ENCODE measurements around the gene ABCA8.
"Not testable (repeated sequence)": the region's sequence is repeated elsewhere in the genome, so short reads cannot be mapped to it uniquely, and the experiment has no call there.

The ABCA8 gene, protein sequence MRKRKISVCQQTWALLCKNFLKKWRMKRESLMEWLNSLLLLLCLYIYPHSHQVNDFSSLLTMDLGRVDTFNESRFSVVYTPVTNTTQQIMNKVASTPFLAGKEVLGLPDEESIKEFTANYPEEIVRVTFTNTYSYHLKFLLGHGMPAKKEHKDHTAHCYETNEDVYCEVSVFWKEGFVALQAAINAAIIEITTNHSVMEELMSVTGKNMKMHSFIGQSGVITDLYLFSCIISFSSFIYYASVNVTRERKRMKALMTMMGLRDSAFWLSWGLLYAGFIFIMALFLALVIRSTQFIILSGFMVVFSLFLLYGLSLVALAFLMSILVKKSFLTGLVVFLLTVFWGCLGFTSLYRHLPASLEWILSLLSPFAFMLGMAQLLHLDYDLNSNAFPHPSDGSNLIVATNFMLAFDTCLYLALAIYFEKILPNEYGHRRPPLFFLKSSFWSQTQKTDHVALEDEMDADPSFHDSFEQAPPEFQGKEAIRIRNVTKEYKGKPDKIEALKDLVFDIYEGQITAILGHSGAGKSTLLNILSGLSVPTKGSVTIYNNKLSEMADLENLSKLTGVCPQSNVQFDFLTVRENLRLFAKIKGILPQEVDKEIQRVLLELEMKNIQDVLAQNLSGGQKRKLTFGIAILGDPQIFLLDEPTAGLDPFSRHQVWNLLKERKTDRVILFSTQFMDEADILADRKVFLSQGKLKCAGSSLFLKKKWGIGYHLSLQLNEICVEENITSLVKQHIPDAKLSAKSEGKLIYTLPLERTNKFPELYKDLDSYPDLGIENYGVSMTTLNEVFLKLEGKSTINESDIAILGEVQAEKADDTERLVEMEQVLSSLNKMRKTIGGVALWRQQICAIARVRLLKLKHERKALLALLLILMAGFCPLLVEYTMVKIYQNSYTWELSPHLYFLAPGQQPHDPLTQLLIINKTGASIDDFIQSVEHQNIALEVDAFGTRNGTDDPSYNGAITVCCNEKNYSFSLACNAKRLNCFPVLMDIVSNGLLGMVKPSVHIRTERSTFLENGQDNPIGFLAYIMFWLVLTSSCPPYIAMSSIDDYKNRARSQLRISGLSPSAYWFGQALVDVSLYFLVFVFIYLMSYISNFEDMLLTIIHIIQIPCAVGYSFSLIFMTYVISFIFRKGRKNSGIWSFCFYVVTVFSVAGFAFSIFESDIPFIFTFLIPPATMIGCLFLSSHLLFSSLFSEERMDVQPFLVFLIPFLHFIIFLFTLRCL (N-terminal part only)

DNA sequence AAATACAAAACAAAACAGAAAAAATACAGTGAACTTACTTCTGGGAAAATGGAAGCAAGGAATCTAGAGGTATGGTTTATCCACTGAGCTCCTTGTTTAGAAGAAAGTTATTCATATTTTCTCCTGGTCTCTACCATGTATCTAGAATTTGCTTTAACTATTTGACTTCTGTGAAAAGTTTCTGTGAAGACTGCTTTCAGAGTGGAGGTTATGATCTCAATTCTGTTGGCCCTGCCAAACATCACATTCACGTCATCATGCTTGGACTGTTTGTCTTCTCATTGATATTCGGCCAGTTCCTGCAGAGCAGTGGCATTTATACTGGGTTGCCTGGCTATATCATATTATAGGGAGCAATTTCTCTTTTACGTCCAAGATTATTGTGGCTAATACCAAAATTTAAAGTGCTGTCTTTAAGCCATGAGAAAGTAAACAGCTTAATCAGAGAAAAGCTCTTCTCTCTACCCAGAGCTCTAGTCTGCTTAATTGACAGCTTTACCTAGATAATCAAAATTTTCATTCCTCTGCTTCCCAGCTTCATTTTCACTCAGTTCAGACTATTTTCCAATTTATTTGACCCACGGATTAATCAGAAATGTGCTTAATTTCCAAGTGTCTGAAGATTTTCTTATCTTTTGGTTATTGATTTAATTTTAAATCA, at the start of gene ABCA8:
ABCA8 (minus strand) TSS at position 212 of the 661 bp plus-strand sequence. CDS start 13,358 bp downstream, outside the sequence.
- DNase-seq: no peak

DNA sequence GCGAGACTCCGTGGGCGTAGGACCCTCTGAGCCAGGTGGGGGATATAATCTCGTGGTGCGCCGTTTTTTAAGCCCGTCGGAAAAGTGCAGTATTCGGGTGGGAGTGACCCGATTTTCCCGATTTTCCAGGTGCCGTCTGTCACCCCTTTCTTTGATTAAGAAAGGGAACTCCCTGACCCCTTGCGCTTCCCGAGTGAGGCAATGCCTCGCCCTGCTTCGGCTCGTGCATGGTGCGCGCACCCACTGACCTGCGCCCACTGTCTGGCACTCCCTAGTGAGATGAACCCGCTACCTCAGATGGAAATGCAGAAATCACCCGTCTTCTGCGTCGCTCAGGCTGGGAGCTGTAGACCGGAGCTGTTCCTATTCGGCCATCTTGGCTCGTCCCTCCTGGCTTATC, 49.6 kb upstream of the ABCA8 start:
- not testable (repeated sequence) for DNase-seq

DNA sequence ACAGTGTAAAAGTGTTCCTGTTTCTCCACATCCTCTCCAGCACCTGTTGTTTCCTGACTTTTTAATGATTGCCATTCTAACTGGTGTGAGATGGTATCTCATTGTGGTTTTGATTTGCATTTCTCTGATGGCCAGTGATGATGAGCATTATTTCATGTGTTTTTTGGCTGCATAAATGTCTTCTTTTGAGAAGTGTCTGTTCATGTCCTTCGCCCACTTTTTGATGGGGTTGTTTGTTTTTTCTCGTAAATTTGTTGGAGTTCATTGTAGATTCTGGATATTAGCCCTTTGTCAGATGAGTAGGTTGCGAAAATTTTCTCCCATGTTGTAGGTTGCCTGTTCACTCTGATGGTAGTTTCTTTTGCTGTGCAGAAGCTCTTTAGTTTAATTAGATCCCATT, 44.6 kb upstream of the ABCA8 start:
- not testable (repeated sequence) for DNase-seq

DNA sequence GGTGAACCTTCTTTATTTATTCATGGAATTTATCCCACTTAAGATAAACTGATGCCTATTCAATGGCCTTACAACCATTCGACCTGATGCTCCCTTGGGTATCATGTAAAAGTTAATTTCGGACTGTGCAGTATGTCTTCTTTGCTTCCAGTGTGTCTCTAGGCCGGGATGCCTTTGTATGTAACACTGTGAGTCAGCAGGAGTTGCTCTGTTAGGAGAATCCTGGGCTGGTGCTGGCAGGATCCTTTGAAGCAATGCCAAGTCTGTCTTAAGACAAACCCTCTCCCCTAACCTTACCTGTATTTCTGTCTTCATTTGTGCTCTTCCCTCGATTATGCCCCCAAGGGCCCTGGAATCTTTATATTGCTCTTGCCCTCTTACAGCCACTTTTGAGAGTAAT, 37.9 kb upstream of the ABCA8 start:
- no peak for DNase-seq

DNA sequence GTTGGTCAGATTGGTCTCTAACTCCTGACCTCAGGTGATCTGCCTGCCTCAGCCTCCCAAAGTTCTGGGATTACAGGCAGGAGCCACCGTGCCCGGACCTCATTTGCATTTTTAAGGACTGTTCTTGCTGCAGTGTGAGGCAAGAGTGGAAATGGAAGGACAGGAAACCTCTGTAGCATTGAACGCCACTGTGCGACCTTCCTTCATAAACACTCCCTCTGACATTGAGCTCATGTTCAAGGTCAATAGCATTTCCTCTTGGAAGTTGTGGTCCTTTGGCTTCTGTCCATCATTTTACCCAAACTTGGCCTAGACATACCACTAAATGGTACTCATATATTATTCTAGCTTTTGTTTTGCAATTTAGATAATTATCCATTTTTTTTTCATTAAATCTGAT, 32.8 kb upstream of the ABCA8 start:
- DNase-seq: no peak

DNA sequence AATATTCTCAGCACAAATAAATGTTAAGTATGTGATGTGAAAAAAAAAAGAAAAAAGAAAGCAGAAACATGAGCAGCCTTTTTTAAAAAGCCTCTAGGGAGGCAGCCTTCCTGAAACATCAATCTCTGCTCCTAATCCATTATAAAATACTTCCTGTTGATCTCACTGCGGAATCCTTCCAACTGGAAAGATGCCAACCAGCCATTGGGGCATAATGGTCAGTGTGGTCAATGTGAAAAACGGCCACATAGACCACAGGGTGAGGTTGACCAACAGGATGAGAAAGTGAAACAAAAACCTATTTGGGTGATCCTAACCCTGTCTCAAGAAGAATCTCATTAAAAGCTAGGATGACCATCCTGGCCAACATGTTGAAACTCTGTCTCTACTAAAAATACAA, 26.1 kb upstream of the ABCA8 start:
- no peak for DNase-seq

DNA sequence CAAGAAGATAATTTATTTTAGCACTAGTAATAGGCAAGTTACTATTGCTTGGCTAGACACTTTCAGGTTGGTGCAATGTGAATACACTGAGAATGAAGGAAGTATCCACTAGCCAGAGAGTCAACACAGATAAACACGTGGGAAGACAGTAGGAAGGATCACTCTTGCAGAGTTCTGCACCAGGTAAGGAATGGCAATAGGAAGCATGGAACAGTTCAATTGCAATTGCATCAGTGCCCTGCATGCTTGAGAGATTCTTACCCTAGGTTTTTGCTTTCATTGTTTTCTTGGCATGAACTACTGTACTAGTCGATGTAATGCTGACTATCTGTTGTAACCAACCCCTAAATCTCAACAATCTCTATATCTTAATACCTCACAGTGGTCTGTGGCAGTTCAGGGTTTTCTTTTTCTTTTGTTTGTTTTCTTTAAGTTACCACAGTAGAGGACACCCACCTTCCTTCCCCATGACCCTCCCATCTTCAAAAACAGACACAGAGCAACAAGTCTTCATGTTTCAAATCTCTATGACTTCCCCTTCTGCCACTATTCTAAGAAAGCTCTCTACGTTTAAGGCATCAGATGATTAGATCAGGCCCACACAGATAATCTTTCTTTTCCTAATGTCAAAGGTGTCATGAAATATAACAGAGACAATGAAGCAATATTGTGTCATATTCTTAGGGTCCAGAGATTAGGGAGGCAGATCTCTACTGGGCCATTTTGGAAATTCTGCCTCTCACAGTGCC, 18.1 kb upstream of the ABCA8 start:
- DNase-seq: no peak

DNA sequence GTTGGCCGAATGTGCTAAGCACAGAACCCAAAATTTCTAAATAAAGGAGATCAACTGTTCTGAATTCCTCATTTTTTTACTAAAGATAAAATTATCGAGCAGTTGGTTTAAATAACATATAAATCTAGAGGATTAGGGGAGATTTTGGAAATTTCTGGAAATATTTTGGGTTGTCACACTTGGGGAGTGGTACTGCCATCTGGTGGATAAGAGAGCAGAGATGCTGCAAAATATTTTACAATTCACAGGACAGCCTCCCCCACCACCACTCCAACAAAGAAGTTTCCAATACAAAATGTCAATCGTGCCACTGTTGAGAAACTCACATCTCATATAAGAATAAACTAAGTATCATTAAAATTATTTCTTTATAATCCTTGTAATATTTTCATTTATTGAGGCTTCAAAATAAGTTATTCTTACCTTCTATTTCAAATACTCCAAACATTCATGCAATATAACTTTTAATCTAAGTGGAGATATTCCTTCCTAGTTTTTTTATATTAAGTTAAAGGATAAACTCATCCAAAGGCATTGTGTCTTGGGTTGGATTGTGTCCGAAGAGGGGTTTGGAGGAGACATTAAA, 17.0 kb upstream of the ABCA8 start:
- DNase-seq: no peak

DNA sequence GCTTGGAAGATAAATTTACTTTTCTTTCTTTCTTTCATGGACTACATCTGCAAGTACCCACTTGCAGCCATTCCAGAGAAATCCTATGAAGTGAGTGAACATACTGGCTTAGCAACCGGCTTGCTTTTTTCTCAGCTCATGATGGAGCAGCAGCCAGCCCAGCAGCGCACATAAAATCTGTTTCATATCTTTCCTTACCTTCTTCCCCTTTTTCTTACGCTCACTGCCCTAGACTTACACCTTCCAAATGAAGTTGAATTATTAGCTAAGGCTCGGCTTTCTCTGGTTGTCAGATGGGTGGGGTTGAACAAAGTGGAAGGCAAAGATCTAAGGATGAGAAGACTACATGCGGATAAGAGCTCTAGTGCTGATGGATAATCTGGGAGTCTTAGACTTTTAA, 13.9 kb upstream of the ABCA8 start:
- DNase-seq: no peak

DNA sequence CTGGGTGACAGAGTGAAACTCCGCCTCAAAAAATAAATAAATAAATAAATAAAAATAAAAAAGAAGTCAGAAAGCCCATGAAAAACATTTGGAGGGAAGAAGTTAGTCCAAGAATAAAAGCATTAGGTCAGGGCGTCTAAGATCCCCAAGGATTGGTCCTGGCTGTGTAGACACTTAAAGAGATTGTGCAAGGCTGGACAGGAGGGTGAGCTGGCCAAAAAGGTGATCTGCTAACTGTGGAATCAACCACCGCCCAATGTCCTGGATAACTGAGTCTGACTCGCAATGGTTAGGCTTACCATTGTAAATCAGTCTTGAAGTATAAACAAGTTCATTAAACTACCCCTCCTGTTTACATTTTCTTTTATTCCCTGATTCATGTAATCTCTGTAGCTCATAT, 8.8 kb upstream of the ABCA8 start:
- DNase-seq: no peak

DNA sequence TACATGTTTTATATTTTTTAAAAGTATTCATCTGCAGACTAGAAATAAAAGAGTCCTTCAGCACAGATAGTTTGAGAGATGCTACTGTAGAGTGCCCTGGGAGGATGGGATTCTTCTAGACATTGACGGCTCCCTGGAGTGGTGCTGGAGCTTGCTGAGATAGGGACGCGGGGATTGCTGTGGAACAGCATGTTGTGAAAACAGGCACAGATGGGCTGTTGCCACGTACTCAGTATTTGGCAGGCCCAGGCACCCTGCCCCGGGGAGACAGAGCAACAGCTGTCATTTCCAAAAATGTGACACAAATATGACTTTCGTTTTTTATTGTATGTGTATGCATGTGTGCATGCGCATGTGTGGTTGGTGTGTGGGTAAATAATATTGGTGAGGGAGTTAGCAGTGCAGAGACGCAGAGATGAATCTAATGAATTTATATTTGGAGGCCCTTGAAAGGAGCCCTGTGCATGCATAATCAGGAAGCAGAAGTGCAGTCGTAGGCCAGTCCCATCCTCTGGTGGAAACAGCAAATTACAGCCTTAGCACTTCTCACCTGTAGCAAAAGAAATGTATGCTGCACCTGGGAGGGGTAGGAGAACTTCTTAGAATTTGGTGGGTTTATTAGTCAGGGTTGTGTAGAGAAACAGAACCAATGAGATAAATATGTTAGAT, 6.2 kb upstream of the ABCA8 start:
- DNase-seq: no peak

DNA sequence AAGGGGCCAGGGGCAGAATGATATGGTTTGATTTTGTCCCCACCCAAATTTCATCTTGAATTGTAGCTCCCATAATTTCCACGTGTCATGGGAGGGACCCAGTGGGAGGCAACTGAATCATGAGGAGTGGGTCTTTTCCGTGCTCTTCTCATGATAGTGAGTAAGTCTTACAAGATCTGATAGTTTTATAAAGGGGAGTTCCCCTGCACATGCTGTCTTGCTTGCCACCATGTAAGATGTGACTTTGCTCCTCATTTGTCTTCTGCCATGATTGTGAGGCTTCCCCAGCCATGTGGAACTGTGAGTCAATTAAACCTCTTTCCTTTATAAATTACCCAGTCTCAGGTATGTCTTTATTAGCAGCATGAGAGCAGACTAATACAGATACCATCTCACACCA, 3.9 kb upstream of the ABCA8 start:
- DNase-seq: not testable (repeated sequence)

DNA sequence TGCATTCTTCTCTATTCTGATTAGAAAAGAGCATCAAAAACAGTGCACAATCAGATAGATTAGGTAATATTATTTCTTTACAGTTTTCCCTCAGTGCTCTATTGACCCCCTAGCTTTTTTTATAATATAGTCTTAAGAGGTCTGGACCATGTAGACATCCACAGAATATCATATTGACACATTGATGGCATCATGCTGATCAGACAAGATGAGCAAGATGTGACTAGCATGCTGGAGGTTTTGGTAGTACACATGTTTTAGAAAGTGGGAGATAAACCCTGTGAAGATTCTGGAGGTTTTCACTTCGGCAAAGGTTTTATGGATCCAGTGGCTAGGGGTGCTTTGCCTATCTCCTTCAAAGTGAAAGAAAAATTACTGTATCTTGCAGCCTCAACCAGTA, 2.8 kb upstream of the ABCA8 start:
- DNase-seq: no peak

DNA sequence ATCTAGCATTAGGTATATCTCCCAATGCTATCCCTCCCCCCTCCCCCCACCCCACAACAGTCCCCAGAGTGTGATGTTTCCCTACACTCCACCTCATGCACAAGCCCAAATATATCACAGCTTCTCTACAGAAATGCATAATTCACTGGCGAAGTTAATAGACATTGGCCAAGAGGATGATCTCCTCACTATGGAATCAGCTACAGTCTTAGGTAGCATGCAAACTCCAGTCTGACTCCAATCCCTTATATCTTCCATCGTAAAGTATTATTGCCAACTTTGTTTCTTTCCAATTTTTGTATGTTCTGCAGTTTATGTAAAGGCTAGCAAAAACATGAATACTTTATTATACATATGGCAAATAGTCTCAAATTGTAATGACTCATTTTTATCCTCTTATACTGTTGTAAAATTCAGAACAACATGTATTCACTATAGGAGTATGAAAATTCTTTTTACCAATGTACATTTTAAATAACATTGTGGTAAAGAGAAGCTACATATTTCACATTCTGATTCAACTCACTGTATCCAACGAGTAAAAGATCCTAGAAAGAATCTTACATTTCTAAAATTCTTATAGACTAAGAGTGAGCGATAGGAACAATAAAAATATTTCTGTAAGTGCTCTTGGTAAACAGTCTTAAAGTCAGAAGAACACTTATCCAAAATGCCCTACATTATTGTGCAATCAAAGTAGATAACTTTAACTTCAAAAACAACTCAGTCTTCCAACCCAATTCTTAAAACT, 871 bp downstream of the ABCA8 start:
- no peak for DNase-seq

DNA sequence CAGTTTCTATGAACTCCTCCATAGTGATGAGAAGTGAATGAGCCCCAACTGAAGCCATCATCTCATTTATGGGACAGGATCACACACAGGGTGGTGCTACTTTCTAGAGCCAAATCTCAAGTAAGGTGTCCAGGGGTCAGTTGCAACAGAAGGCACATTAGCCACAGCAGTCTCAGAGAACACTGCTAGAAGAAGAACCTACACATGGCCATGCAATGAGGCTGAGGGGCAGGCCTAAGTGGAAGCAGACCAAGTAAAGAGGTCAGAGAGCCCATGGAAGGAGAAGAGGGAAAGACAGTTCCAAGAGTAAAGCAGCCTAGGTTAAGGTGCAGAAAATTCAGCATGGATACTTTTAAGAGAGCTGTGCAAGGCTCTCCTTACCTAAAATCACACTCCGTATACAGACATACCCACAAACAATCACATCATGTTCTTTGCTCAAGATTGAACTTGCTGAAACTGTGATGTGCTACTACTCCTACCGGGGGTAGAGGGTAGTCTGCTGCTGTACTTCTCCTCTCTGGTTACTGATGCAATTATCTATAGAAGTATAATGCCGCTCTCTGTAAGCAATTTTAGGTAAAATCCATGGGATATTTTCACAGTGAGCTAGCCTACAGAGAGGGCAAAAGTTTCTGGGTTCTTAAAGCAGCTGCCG, 1.7 kb downstream of the ABCA8 start:
- DNase-seq: no peak

DNA sequence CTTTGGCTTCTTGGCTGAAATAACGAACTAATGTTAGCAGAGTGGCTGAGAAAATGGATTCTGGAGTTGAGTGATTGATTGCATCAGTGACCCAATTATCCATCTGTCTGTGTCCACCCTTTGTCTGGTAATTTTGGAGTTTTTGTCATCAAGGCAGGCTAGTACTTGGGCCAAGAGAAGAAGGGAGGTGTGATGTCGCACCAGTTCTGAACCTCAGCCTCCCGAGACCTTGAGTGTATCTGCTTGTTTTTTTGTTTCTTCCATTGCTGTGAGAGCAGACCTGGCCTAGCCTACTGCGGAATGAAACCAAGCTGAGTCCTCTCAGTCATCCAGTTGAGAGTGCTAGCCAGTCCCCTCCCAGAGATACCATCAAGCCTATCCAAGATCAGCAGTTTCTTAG, 4.5 kb downstream of the ABCA8 start:
- DNase-seq: no peak

DNA sequence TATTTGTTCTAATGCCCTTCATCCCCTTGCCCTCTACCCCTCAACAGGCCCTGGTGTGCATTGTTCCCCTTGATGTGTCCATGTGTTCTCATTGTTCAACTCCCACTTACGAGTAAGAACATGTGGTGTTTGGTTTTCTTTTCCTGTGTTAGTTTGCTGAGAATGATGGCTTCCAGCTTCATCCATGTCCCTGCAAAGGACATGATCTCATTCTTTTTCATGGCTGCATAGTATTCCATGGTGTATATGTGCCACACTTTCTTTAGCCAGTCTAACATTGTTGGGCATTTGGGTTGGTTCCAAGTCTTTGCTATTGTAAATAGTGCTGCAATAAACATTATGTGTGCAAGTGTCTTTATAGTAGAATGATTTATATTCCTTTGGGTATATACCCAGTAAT, 7.3 kb downstream of the ABCA8 start:
- not testable (repeated sequence) for DNase-seq

DNA sequence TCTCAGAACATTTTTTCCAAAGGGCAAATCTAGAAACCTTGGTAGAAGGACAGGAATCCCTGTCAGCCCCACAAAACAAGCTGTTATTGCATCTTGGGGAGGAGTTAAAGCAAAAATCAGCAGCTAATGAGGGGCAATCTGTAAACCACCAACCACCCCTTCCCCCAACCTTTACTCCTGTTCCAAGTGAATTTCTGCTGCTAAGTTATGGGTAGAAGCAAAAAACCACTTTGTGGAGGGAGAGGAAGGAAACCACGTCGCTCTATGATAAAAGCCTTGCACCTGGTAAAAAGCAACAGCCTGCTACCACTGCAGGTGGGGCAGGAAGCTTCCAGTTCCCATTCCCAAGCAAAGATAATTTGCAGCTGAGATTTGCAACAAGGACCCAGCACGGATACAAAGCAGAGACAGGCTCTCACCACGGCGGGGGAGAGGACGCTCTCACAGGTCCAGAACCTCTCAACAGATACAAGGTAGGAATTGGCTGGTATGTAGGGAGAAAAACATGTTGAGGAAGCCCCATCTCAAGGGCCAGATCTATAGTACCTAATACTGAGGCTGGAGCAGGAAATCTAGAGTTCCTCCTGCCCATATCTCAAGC, 10.7 kb downstream of the ABCA8 start:
- DNase-seq: no peak

DNA sequence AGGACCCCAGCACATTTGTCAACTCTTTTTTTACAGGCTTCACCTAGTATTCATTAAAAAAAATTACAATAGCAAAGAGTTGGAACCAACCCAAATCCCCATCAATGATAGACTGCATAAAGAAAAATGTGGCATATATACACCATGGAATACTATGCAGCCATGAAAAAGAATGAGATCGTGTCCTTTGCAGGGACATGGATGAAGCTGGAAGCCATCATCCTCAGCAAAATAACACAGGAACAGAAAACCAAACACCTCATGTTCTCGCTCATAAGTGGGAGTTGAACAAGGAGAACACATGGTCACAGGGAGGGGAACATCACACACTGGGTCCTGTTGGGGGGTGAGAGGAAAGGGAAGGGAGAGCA, 11.4 kb downstream of the ABCA8 start:
- not testable (repeated sequence) for DNase-seq
